Thoracic aorta (tissue), 2 donors: ENCODE results near the gene TREM1. TPM values are rescaled to one million over a fixed set of nuclear protein-coding genes. Genes with fewer than 3 reads are reported as not detected.

Source experiments
- ATAC-seq: fragments of 150-250 bp; one replicate; pipeline ENCODE4 v1.8.0; 2017; ENCODE audit warnings: low read depth; ENCODE audit not compliant: insufficient number of reproducible peaks, low FRiP score
- DNase-seq: peaks from one replicate; pipeline ENCODE4 v3.0.0-alpha.2; 2020; ENCODE audit warnings: low spot score
- H3K27ac ChIP-seq, 2 donors: fragments of 200-600 bp; sonication (generic); 1 replicate in 1 of 2; 2 replicates in 1 of 2; pipeline ENCODE4 v1.5.1; 2016; ENCODE audit warnings: mild to moderate bottlenecking in 2 of 2, moderate library complexity in 2 of 2
- H3K27me3 ChIP-seq: fragments of 200-600 bp; sonication (generic); replicated peaks from 2 replicates; pipeline ENCODE4 v1.6.0; 2016; ENCODE audit warnings: mild to moderate bottlenecking; ENCODE audit not compliant: insufficient read depth
- H3K36me3 ChIP-seq: fragments of 200-600 bp; sonication (generic); one replicate; pipeline ENCODE4 v1.5.1; 2016
- H3K4me1 ChIP-seq, 2 donors: fragments of 200-600 bp; sonication (generic); 1 replicate in 1 of 2; 2 replicates in 1 of 2; pipeline versions ENCODE4 v1.5.1 to v1.6.0; 2016; ENCODE audit warnings: low read depth in 2 of 2, mild to moderate bottlenecking in 1 of 2; ENCODE audit not compliant: control insufficient read depth in 1 of 2
- H3K4me3 ChIP-seq: fragments of 200-600 bp; sonication (generic); 2 replicates; pipeline ENCODE4 v1.5.1; 2016; ENCODE audit warnings: mild to moderate bottlenecking
- H3K9me3 ChIP-seq: fragments of 200-600 bp; sonication (generic); 2 replicates; pipeline ENCODE4 v1.5.1; 2016
- total RNA-seq, 2 donors: library from RNA; depleted of rRNA; stranded (reverse); fragments of >200 nt; gene quantifications; one replicate each; pipeline versions ENCODE4 v1.1.0 to v1.2.3, GENCODE V29; 2016
- TF ChIP-seq, protein P1 (sequence below): fragments of 200-600 bp; sonication (generic); IDR thresholded peaks from one replicate; pipeline ENCODE4 v1.5.1; 2019; ENCODE audit warnings: antibody characterized with exemption

TREM1 gene
- total RNA-seq, 2 donors from 2014 or later, result 3.1 to 11.7 TPM

DNA sequence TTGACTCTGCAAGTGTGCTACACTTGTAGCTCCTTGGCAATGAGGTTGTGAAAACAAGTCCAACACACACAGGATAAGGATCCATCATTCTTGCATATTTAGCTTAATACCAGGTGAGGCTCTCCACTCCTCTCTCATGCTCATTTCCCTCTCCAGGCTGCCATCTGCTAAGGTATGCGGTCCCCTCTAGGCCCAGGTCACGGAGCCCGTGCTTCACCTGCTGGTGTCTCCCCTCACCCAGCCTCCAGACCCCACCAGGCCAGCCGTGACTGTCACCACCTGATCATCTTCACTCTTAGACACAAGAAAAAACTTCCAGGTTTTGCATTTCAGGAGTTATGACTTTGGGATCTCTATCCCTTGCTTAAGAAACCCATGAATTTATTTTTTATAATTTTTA is 34.7 kb upstream of the TREM1 start:
- no peaks in the 10 kb centered on the region for H3K9me3 ChIP-seq
- TF ChIP-seq, protein P1, sequence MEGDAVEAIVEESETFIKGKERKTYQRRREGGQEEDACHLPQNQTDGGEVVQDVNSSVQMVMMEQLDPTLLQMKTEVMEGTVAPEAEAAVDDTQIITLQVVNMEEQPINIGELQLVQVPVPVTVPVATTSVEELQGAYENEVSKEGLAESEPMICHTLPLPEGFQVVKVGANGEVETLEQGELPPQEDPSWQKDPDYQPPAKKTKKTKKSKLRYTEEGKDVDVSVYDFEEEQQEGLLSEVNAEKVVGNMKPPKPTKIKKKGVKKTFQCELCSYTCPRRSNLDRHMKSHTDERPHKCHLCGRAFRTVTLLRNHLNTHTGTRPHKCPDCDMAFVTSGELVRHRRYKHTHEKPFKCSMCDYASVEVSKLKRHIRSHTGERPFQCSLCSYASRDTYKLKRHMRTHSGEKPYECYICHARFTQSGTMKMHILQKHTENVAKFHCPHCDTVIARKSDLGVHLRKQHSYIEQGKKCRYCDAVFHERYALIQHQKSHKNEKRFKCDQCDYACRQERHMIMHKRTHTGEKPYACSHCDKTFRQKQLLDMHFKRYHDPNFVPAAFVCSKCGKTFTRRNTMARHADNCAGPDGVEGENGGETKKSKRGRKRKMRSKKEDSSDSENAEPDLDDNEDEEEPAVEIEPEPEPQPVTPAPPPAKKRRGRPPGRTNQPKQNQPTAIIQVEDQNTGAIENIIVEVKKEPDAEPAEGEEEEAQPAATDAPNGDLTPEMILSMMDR, result no peak
- DNase-seq (no peak), ATAC-seq (no peak)
- no peaks in the 10 kb centered on the region for H3K4me1 ChIP-seq
- H3K27me3 ChIP-seq, result no peaks in the 10 kb centered on the region
- no peak overlapping the region for H3K4me3 ChIP-seq
- no peaks in the 10 kb centered on the region for H3K36me3 ChIP-seq
- H3K27ac ChIP-seq, result no peak overlapping the region

DNA sequence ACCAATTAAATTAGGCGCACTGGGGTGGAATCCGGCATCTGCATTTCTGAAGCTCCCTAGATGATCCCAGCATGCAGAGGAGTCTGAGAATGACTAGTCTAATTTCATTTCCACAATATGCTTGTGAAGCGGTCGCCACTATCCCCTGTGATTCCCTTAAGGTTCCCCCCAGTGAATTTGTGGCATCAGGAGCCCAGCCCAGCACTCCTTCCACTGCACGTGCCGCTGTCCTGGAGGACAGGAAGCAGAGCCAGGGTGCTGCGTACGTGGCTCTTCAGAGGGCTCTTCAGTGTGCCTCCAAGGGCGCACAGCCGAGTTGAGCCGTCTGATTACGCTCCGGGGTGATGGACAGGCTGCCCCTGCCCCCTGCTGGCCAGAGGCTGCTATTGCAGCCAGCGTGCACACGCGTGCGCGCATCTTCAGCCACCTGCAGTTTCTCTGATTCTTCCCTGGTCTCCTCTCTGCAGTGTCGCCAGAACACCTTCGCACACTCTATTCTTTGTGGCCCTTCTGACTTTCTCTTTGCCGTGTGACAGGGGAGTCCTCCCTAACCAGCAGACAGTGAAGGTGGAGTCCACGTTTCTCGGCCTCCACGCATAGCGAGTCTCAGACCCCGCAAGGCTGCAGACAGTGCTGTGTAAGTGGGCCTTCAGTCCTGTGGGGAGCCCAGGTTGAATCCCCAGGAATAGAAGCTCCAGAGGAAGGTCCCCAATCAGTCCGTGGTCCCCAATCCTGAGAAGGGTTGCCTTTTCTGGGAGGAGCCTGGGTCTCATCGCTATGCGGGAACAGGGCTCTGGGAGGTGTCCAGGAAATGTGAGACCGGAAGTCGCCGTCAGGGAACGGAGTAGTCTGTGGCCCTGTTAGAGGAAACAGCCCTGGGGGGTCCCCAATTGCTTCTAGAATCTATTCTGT is 32.4 kb upstream of the TREM1 start:
- ATAC-seq (peak; percentile 78), DNase-seq (peak; percentile 22)
- no peaks in the 10 kb centered on the region for H3K27me3 ChIP-seq
- peak overlapping the region; percentile 56 for H3K4me3 ChIP-seq
- no peaks in the 10 kb centered on the region for H3K36me3 ChIP-seq
- no peaks in the 10 kb centered on the region for H3K4me1 ChIP-seq
- no peaks in the 10 kb centered on the region for H3K9me3 ChIP-seq
- no peak overlapping the region for H3K27ac ChIP-seq
- TF ChIP-seq, protein P1, result peak; percentile 100

DNA sequence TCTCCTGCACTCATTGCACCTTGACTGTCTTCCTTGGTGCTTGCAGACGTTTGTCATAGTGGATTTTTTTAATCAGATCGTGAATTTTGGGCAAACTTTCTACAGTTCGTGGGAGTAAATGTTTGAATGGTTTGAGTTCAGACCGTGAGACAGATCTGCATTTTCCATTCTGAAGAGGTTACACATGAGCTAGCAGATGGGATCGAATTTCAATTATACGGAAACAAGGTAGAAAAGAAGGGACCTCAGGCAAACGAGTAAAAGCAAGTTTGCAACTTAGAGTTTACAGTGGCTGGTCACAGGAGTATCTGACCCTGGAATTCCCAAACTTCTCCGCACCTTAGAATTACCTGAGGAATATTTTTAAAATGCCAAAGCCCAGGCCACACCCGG is 31.8 kb upstream of the TREM1 start:
- no peak for DNase-seq
- Histone ChIP-seq H3K27ac (no peak overlapping the region), H3K27me3 (no peaks in the 10 kb centered on the region), H3K36me3 (no peaks in the 10 kb centered on the region), H3K4me3 (peak overlapping the region; percentile 56), H3K9me3 (no peaks in the 10 kb centered on the region), H3K4me1 (no peaks in the 10 kb centered on the region)
- TF ChIP-seq, protein P1, result no peak
- no peak for ATAC-seq

DNA sequence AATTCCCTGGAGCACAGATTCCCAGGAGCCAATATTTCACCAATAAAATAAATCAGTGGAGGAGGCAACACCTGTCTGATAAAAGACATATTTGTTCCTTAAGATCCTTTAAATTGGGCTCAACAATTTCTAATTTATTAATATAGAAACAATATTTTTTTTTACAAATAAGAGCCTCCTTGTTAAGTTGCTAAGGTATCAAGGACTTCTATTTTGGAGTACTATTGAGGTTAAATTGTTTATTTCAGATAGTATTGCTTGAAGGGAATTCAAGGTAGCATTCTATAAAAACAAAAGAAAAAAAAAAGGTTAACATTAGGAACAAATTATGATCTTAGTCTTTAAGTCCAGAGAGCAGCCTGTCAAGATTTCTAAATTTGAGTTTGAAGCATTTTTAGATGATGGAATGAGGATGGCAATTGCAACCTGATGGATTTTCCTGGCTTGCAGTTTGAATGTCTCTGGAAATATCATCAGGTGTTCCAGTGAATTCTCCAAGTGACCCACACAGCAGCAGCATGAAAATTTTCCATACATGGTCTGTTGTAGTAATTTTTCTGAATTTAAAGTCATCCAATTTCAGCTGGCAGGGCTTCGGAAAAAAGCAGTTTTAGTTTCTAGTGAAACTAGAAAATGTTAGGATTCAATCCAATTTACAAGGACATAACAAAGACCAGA is 29.6 kb upstream of the TREM1 start:
- Histone ChIP-seq H3K27me3 (no peaks in the 10 kb centered on the region), H3K4me3 (no peak overlapping the region), H3K4me1 (no peaks in the 10 kb centered on the region), H3K27ac (no peak overlapping the region), H3K9me3 (no peaks in the 10 kb centered on the region), H3K36me3 (no peaks in the 10 kb centered on the region)
- ATAC-seq (no peak), DNase-seq (no peak)
- TF ChIP-seq, protein P1, result no peak

DNA sequence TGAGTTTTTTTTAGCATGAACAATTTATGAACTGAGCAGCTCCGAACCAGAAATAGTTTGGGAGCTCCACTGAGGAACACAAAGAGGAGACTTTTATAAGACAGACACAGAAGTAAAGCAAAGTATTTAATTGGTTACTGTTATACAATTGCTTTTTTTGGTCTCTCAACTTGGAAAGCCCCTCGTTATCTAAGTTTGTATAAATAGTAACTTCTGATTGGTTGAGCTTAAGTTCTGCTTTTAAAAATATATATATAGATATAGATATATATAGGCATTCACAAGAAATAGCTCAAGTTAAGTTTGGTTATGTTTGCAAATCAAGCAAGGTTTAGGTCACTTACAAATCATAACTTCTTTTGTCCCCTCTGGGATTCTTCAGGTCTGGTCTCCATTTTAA is 28.7 kb upstream of the TREM1 start:
- TF ChIP-seq, protein P1, result no peak
- Histone ChIP-seq H3K27ac (no peak overlapping the region), H3K36me3 (no peaks in the 10 kb centered on the region), H3K27me3 (no peaks in the 10 kb centered on the region), H3K4me1 (no peaks in the 10 kb centered on the region), H3K9me3 (no peaks in the 10 kb centered on the region), H3K4me3 (no peak overlapping the region)
- no peak for DNase-seq
- no peak for ATAC-seq
